Measurements from ENCODE around the gene MAMDC4. TPM values are rescaled to one million over a fixed set of nuclear protein-coding genes. Genes with fewer than 3 reads are reported as not detected.

MAMDC4 gene
- total RNA-seq, 1 donor from 2014 or later: 3.7 TPM

DNA sequence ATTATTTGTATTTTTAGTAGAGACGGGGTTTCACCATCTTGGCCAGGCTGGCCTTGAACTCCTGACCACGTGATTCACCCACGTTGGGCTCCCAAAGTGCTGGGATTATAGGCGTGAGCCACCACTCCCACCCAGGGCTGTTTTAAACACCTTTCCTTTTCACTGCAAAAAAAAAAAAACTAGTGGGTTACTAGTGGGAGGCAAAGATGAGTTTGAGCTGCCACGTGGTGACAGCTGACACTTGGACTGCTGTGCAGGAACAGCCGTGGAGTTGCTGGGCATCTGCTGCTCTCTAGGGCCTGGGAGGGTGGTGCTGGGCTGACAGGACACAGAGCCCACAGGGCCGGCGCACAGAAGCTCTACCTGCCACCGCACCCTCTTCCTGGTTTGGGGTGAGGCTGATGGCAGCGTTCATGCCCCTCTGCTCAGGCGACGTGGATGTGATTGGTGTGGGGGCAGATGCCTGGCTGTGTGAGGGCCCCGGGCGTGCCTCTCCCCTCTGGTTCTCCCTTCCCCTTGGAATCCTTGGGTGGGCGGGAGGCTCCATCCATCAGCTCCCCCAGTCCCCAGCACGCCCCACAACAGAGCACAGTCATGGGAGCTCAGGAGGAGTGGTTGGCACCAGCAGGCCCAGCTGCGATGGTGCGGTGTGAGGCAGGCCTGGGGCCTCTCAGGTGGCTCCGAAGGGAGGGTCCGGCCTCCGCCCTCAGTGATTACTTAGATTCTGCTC lies 27.5 kb upstream of the MAMDC4 start:
- no peak for DNase-seq (ENCODE audit: low read depth)
- H3K4me3 ChIP-seq (ENCODE audit: low read depth, low read length): no peak overlapping the region
- TF ChIP-seq, protein P1, sequence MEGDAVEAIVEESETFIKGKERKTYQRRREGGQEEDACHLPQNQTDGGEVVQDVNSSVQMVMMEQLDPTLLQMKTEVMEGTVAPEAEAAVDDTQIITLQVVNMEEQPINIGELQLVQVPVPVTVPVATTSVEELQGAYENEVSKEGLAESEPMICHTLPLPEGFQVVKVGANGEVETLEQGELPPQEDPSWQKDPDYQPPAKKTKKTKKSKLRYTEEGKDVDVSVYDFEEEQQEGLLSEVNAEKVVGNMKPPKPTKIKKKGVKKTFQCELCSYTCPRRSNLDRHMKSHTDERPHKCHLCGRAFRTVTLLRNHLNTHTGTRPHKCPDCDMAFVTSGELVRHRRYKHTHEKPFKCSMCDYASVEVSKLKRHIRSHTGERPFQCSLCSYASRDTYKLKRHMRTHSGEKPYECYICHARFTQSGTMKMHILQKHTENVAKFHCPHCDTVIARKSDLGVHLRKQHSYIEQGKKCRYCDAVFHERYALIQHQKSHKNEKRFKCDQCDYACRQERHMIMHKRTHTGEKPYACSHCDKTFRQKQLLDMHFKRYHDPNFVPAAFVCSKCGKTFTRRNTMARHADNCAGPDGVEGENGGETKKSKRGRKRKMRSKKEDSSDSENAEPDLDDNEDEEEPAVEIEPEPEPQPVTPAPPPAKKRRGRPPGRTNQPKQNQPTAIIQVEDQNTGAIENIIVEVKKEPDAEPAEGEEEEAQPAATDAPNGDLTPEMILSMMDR (IDR thresholded peaks at IDR 0.05; ENCODE audit: insufficient read depth, low read length, poor library complexity, severe bottlenecking): no peak
- H3K36me3 ChIP-seq (ENCODE audit: control insufficient read depth, insufficient read depth, low read length): no peaks in the 10 kb centered on the region
- no peaks in the 10 kb centered on the region for H3K27me3 ChIP-seq (ENCODE audit: control insufficient read depth, insufficient read depth, low read length)

DNA sequence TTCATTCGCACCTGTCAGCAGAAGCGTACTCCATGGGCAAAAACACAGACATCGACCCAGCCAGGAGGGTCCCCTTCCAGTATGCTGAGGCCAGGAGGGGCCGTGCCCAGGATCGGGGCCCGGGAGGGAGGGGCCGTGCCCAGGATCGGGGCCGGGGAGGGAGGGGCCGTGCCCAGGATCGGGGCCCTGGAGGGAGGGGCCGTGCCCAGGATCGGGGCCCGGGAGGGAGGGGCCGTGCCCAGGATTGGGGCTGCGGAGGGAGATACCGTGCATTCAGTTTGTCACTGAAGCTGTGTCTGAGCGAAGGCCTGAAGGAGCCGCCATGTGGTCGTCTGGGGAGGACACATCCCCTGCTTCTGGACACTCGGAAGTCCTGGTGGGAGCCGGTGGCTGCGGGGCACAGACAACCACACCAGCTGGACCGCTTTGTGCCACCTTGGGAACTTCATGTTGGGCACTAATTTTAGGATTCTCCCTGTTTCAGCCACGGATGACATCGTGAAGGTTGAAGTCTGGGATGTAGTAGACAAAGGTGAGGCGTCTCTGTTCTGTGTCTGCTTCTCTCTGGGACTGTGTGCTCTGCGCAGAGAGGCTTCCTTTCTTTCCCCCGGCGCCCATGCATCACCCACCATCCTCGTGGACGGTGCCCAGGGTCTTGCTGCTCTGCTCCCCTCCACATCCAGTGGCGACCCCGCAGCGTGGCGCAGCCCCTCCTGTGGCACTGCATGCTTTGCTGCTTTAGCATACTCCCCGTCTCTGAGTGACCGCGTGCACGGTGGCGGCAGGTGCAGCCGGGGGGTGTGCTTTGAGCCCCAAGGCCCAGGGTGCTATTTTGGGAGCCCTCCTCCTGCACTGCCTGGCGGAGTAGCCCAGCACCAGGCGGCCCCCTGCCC lies 26.6 kb upstream of the MAMDC4 start:
- no peak overlapping the region for H3K4me3 ChIP-seq (ENCODE audit: low read depth, low read length)
- TF ChIP-seq, protein P1 (IDR thresholded peaks at IDR 0.05; ENCODE audit: insufficient read depth, low read length, poor library complexity, severe bottlenecking): no peak
- H3K36me3 ChIP-seq (ENCODE audit: control insufficient read depth, insufficient read depth, low read length): no peaks in the 10 kb centered on the region
- no peak for DNase-seq (ENCODE audit: low read depth)
- no peaks in the 10 kb centered on the region for H3K27me3 ChIP-seq (ENCODE audit: control insufficient read depth, insufficient read depth, low read length)

DNA sequence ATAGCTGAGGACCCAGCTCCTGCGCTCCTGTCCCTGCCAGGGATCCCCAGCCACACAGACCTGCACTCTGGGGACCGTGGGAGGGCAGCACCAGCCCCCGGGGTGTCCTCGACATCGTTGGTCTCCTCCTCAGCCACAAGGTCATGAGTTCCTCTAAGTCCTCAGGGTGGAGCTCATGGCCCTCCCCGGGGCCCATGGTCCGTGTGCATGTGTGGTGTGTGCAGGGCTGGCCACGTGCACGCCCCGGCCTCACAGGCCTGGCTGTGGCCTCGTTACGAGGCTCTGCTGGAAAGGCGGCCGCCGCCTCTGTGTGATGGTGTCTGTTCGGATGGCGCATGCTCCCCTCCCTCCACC lies 26.0 kb upstream of the MAMDC4 start:
- Histone ChIP-seq H3K27me3 (ENCODE audit: control insufficient read depth, insufficient read depth, low read length) (no peaks in the 10 kb centered on the region), H3K4me3 (ENCODE audit: low read depth, low read length) (no peak overlapping the region), H3K36me3 (ENCODE audit: control insufficient read depth, insufficient read depth, low read length) (no peaks in the 10 kb centered on the region)
- DNase-seq (ENCODE audit: low read depth): no peak
- TF ChIP-seq, protein P1 (IDR thresholded peaks at IDR 0.05; ENCODE audit: insufficient read depth, low read length, poor library complexity, severe bottlenecking): no peak

DNA sequence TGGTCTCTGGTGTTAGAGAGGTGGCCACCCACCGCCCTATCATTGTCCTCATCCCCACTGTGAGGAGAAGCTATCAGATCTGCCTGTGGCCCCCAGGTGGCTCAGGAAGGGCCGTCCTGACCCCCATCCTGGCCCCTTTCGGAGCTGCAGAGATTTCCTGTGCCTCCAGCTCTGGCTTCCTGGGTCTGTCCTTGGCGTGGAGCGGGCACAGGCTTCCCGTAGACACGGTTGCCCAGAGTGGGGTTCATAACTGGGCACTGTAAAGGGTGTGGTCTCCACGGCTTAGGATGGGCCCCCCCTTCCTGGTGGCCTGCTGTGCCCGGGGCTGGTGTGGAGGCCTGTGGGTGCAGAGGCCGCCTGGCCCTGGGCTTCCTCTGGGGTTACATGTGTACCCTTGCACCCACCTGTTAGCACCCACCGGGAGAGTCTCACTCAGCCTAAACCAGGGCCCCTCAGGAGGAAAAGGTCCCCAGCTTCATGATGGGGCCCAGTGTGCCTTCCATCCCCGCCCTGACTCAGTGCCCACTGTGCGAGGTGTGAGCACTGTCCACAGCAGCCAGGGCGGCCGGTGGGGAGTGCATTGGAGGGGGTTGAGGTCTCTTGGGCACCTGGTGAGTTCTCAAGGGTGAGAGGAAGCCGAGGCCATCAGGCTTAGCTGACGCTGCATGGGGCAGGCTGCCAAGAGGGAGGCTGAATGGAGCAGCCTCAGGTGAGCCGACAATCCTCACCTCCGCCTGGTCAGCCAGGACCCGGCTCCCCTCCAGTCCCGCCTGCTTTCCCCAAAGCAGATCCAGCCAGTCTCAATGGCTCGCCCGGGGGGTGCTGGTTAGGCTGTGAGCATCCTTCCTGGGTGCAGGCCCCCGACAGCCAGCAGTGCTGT lies 25.2 kb upstream of the MAMDC4 start:
- Histone ChIP-seq H3K27me3 (ENCODE audit: control insufficient read depth, insufficient read depth, low read length) (no peaks in the 10 kb centered on the region), H3K4me3 (ENCODE audit: low read depth, low read length) (no peak overlapping the region), H3K36me3 (ENCODE audit: control insufficient read depth, insufficient read depth, low read length) (no peaks in the 10 kb centered on the region)
- TF ChIP-seq, protein P1 (IDR thresholded peaks at IDR 0.05; ENCODE audit: insufficient read depth, low read length, poor library complexity, severe bottlenecking): no peak
- DNase-seq (ENCODE audit: low read depth): no peak

DNA sequence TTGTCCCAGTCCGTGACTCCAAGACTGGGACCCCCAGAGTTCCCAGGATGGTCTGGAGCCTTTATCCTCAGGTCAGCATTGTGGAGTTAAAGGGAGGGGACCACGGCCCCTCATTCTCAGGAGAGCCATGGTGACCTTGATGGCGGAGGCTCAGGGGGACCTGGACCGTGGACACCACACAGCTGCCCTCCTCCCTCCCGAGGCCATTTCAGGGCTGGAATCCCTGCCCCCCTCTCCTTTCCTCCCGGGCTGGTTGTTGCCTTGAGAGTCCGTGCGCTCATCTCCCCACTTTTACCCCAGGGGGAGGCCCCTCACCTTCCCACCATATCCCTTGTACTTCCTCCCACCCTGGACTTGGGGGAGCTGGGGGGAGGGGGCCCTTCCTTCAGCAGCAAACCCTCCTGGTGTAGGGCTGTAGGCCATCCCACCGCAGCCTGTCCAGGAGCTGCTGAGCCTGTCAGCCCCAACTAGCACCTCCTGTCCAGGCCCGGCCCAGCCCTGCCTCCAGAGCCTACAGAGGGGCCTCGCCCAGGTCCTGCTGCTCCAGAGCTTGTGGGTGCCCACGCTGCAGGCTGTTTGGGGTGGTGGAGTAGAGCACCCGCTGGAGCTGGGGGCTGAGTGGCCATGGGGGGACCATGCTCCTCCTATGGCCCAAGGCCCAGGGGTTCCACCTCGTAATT lies 24.2 kb upstream of the MAMDC4 start:
- no peak overlapping the region for H3K4me3 ChIP-seq (ENCODE audit: low read depth, low read length)
- no peaks in the 10 kb centered on the region for H3K36me3 ChIP-seq (ENCODE audit: control insufficient read depth, insufficient read depth, low read length)
- no peak for DNase-seq (ENCODE audit: low read depth)
- no peaks in the 10 kb centered on the region for H3K27me3 ChIP-seq (ENCODE audit: control insufficient read depth, insufficient read depth, low read length)
- TF ChIP-seq, protein P1 (IDR thresholded peaks at IDR 0.05; ENCODE audit: insufficient read depth, low read length, poor library complexity, severe bottlenecking): no peak

Data from kidney epithelial cell (primary cell).